Measurements from ENCODE around the gene PAM16. TPM values are rescaled to one million over a fixed set of nuclear protein-coding genes. Genes with fewer than 3 reads are reported as not detected.
A peak's percentile ranks its signal among the peaks of the same experiment; 100 is the strongest.

Gene PAM16
- total and polyA plus RNA-seq, 4 donors, result 23.0 to 183 (median 58.7) TPM

- no peak overlapping the region for H3K9ac ChIP-seq (ENCODE audit: insufficient read depth in 1 of 2, low read length in 2 of 2)
- WGBS, 2 donors, result 36 to 48% methylated on average over 11 of the region's 11 CpGs
- TF ChIP-seq, protein P1, sequence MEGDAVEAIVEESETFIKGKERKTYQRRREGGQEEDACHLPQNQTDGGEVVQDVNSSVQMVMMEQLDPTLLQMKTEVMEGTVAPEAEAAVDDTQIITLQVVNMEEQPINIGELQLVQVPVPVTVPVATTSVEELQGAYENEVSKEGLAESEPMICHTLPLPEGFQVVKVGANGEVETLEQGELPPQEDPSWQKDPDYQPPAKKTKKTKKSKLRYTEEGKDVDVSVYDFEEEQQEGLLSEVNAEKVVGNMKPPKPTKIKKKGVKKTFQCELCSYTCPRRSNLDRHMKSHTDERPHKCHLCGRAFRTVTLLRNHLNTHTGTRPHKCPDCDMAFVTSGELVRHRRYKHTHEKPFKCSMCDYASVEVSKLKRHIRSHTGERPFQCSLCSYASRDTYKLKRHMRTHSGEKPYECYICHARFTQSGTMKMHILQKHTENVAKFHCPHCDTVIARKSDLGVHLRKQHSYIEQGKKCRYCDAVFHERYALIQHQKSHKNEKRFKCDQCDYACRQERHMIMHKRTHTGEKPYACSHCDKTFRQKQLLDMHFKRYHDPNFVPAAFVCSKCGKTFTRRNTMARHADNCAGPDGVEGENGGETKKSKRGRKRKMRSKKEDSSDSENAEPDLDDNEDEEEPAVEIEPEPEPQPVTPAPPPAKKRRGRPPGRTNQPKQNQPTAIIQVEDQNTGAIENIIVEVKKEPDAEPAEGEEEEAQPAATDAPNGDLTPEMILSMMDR (IDR thresholded peaks at IDR 0.05; ENCODE audit: control extremely low read depth, extremely low read depth), result peak; percentile 48
- no peak for ATAC-seq (ENCODE audit: insufficient read depth, low FRiP score)
- peaks cover 0 to 17% (median 9%) of the 10 kb centered on the region in 5 donors for H3K4me1 ChIP-seq (ENCODE audit: control insufficient read depth in 5 of 5, insufficient read depth in 5 of 5, low read length in 5 of 5)
- peak overlapping the region; percentile 2 to 26 for H3K27ac ChIP-seq (ENCODE audit: low read depth in 1 of 2, low read length in 1 of 2)
- H3K9me3 ChIP-seq (ENCODE audit: control insufficient read depth in 4 of 4, insufficient read depth in 3 of 4, low read length in 3 of 4), result no peaks in the 10 kb centered on the region
- peak; percentile 54 to 70 (median 60) for DNase-seq
- H3K27me3 ChIP-seq (ENCODE audit: control insufficient read depth in 3 of 3, insufficient read depth in 3 of 3, low read length in 2 of 3), result no peaks in the 10 kb centered on the region
- no peaks in the 10 kb centered on the region for H3K36me3 ChIP-seq (ENCODE audit: control insufficient read depth in 4 of 4, insufficient read depth in 4 of 4, low read length in 4 of 4)
- no peak overlapping the region for H3K4me3 ChIP-seq
Measured at GRCh38 chr16:4309833-4310266, 41.3 kb downstream of the PAM16 start.

DNA sequence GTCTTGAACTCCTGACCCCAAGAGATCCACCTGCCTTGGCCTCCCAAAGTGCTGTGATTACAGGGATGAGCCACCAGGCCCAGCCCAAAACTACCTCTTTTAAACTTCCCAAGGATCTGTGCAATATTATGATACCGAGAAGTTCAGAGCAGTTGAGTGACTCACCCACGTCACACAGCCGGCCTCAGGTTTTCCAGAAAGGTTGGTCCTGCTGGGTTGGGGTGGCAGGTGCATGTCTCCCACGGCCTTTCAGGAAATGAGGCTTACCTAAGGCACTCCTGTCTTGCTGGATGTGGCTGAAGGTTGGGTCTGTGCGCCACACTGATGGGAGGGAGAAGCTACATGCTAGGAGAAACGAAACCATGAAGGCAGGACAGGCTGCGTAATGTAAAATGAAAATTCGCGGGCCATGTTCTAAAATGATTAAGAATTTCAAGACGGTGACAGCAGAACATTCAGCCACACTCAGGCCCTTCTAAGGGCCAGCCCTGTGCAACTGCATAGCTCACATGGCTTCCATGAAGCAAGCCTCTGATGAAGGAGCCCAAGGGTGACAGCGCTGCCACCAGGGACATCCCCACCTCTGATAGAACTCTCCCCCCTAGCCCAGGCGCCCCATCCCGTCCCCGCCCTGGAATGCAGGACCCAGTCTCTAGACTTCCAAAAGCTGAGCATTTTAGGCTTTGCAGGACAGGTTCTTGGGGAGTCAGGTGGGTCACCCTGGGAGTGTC, 41.9 kb downstream of the PAM16 start:
- Histone ChIP-seq H3K4me1 (ENCODE audit: control insufficient read depth in 5 of 5, insufficient read depth in 5 of 5, low read length in 5 of 5) (peaks cover 0 to 13% (median 9%) of the 10 kb centered on the region in 5 donors), H3K9me3 (ENCODE audit: control insufficient read depth in 4 of 4, insufficient read depth in 3 of 4, low read length in 3 of 4) (no peaks in the 10 kb centered on the region), H3K4me3 (no peak overlapping the region), H3K27ac (ENCODE audit: low read depth in 1 of 2, low read length in 1 of 2) (peak overlapping the region; percentile 2 to 44), H3K27me3 (ENCODE audit: control insufficient read depth in 3 of 3, insufficient read depth in 3 of 3, low read length in 2 of 3) (no peaks in the 10 kb centered on the region), H3K36me3 (ENCODE audit: control insufficient read depth in 4 of 4, insufficient read depth in 4 of 4, low read length in 4 of 4) (no peaks in the 10 kb centered on the region), H3K9ac (ENCODE audit: insufficient read depth in 1 of 2, low read length in 2 of 2) (no peak overlapping the region)
- TF ChIP-seq, protein P1 (IDR thresholded peaks at IDR 0.05; ENCODE audit: control extremely low read depth, extremely low read depth), result no peak
- ATAC-seq (ENCODE audit: insufficient read depth, low FRiP score) (no peak), DNase-seq (no peak)
- 91% methylated on average over 14 of the region's 14 CpGs for WGBS, 2 donors

GRCh38 chr16:4307215-4308037, 43.7 kb downstream of the PAM16 start:
- DNase-seq, result peak; percentile 96 to 98 (median 97)
- Histone ChIP-seq H3K4me1 (ENCODE audit: control insufficient read depth in 5 of 5, insufficient read depth in 5 of 5, low read length in 5 of 5) (peaks cover 0 to 13% (median 6%) of the 10 kb centered on the region in 5 donors), H3K9ac (ENCODE audit: insufficient read depth in 1 of 2, low read length in 2 of 2) (peak overlapping the region; percentile 37 to 87), H3K9me3 (ENCODE audit: control insufficient read depth in 4 of 4, insufficient read depth in 3 of 4, low read length in 3 of 4) (no peaks in the 10 kb centered on the region), H3K27ac (ENCODE audit: low read depth in 1 of 2, low read length in 1 of 2) (peak overlapping the region; percentile 86 to 89), H3K36me3 (ENCODE audit: control insufficient read depth in 4 of 4, insufficient read depth in 4 of 4, low read length in 4 of 4) (no peaks in the 10 kb centered on the region), H3K27me3 (ENCODE audit: control insufficient read depth in 3 of 3, insufficient read depth in 3 of 3, low read length in 2 of 3) (no peaks in the 10 kb centered on the region), H3K4me3 (peak overlapping the region; percentile 49)
- TF ChIP-seq, protein P1 (IDR thresholded peaks at IDR 0.05; ENCODE audit: control extremely low read depth, extremely low read depth), result no peak
- ATAC-seq (ENCODE audit: insufficient read depth, low FRiP score), result peak; percentile 95
- 3 to 4% methylated on average over 57 to 68 of the region's 68 CpGs for WGBS, 2 donors

All from lung (tissue), 12 donors.